Brain microvascular endothelial cell (primary cell): ENCODE results near the gene TSSK3.
A peak's percentile ranks its signal among the peaks of the same experiment; 100 is the strongest.

Experiments
- DNase-seq: peaks from one replicate; pipeline ENCODE4 v3.0.0-alpha.2; 2020
- H3K27ac ChIP-seq: fragments of 250-450 bp; sonication (Bioruptor Pico); 2 replicates; pipeline ENCODE4 v1.5.1; 2020; ENCODE audit warnings: mild to moderate bottlenecking, moderate library complexity
- H3K27me3 ChIP-seq: fragments of 250-450 bp; sonication (Bioruptor Pico); replicated peaks from 2 replicates; pipeline ENCODE4 v1.5.1; 2020; ENCODE audit warnings: mild to moderate bottlenecking
- H3K36me3 ChIP-seq: fragments of 250-450 bp; sonication (Bioruptor Pico); replicated peaks from 2 replicates; pipeline ENCODE4 v1.5.1; 2020; ENCODE audit warnings: mild to moderate bottlenecking
- H3K4me3 ChIP-seq: 2 replicates; pipeline ENCODE4 v1.5.1; 2011; ENCODE audit warnings: low read depth, mild to moderate bottlenecking, control low read depth, low read length, moderate library complexity
- CTCF ChIP-seq: IDR thresholded peaks from 2 replicates; pipeline ENCODE4 v1.5.1; 2011; ENCODE audit warnings: low read depth, mild to moderate bottlenecking, moderate library complexity, low read length, control low read depth, inconsistent platforms; ENCODE audit errors: missing control alignments
- in situ Hi-C: cut with HindIII; loops from 2 replicates; pipeline ENCODE4 v1.10.0; 2017; ENCODE audit warnings: low sequenced_read_pairs, low pct_ligation_motif_present

Gene TSSK3

GRCh38 chr1:32372149-32372756, 9.9 kb downstream of the TSSK3 start:
- H3K27ac ChIP-seq, result no peak overlapping the region
- TF ChIP-seq CTCF, result peak; percentile 14
- no peak overlapping the region for H3K4me3 ChIP-seq
- no peak for DNase-seq
- no peaks in the 10 kb centered on the region for H3K27me3 ChIP-seq
- H3K36me3 ChIP-seq, result peaks cover 64% of the 10 kb centered on the region
- in situ Hi-C loops, result no loop called here

- no peak overlapping the region for H3K4me3 ChIP-seq
- no peak for DNase-seq
- H3K27ac ChIP-seq, result no peak overlapping the region
- peaks cover 71% of the 10 kb centered on the region for H3K36me3 ChIP-seq
- no peaks in the 10 kb centered on the region for H3K27me3 ChIP-seq
- in situ Hi-C loops, result no loop called here
- TF ChIP-seq CTCF, result no peak
Measured at GRCh38 chr1:32373996-32374592, 11.8 kb downstream of the TSSK3 start.

- no peak overlapping the region for H3K27ac ChIP-seq
- H3K27me3 ChIP-seq, result no peaks in the 10 kb centered on the region
- no peak overlapping the region for H3K4me3 ChIP-seq
- H3K36me3 ChIP-seq, result peaks cover 92% of the 10 kb centered on the region
- in situ Hi-C loops, result no loop called here
- no peak for TF ChIP-seq CTCF
- no peak for DNase-seq
Measured at GRCh38 chr1:32376199-32376598, 13.9 kb downstream of the TSSK3 start.

- no peak for DNase-seq
- Histone ChIP-seq H3K4me3 (no peak overlapping the region), H3K36me3 (peaks cover 86% of the 10 kb centered on the region), H3K27ac (no peak overlapping the region), H3K27me3 (no peaks in the 10 kb centered on the region)
- TF ChIP-seq CTCF, result no peak
- in situ Hi-C loops, result no loop called here
Measured at GRCh38 chr1:32377541-32378220, 15.3 kb downstream of the TSSK3 start.

GRCh38 chr1:32380057-32380456, 17.7 kb downstream of the TSSK3 start:
- peaks cover 86% of the 10 kb centered on the region for H3K36me3 ChIP-seq
- in situ Hi-C loops, result no loop called here
- no peak overlapping the region for H3K4me3 ChIP-seq
- no peak overlapping the region for H3K27ac ChIP-seq
- H3K27me3 ChIP-seq, result no peaks in the 10 kb centered on the region
- no peak for TF ChIP-seq CTCF
- no peak for DNase-seq
